ENCODE data around the gene METTL25B. TPM values are rescaled to one million over a fixed set of nuclear protein-coding genes. Genes with fewer than 3 reads are reported as not detected.

Gene METTL25B
- total and polyA plus RNA-seq, 2 of the 13 experiments (the other 11 are each of a cell fraction or from before 2014, with no cell fraction given): 11.9 to 24.0 TPM

- TF ChIP-seq ARID4A (CRISPR knock-in tag; IDR thresholded peaks at IDR 0.05; ENCODE audit: borderline replicate concordance) (peak; percentile 91), ZNF33B (CRISPR knock-in tag; IDR thresholded peaks at IDR 0.05) (no peak), TRIM24 (CRISPR knock-in tag; IDR thresholded peaks at IDR 0.05) (no peak), HOXA7 (CRISPR knock-in tag; IDR thresholded peaks at IDR 0.05) (no peak), SPEN (CRISPR knock-in tag; IDR thresholded peaks at IDR 0.05; ENCODE audit: low read depth) (peak; percentile 77), SOX13 (IDR thresholded peaks at IDR 0.05) (no peak), SOX13 (CRISPR knock-in tag; conservative IDR thresholded peaks at IDR 0.05 in 1 of 2, IDR thresholded peaks at IDR 0.05 in 1 of 2) (0 out of 4 replicates have a peak, but pooled peaks of 1 of the 2 experiments have one; percentile 10), DNMT1 (CRISPR knock-in tag; IDR thresholded peaks at IDR 0.05) (no peak), WIZ (CRISPR knock-in tag; IDR thresholded peaks at IDR 0.05) (no peak), DDIT3 (CRISPR knock-in tag; IDR thresholded peaks at IDR 0.05) (peak; percentile 31; the same call in 1 of the 2 replicates), HDAC6 (IDR thresholded peaks at IDR 0.05; ENCODE audit: low read depth, low read length) (no peak), REXO4 (CRISPR knock-in tag; IDR thresholded peaks at IDR 0.05; ENCODE audit: borderline replicate concordance) (no peak), ZNF430 (CRISPR knock-in tag; IDR thresholded peaks at IDR 0.05) (0 out of 2 replicates have a peak, but pooled peaks have one; percentile 20), KLF15 (CRISPR knock-in tag; IDR thresholded peaks at IDR 0.05; ENCODE audit: borderline replicate concordance) (no peak; the same call in 1 of the 2 replicates), FOXJ3 (CRISPR knock-in tag; IDR thresholded peaks at IDR 0.05; ENCODE audit: borderline replicate concordance) (0 out of 2 replicates have a peak, but pooled peaks have one; percentile 59), ZNF674 (CRISPR knock-in tag; IDR thresholded peaks at IDR 0.05; ENCODE audit: low read depth) (no peak), ZNF343 (CRISPR knock-in tag; IDR thresholded peaks at IDR 0.05) (0 out of 2 replicates have a peak, but pooled peaks have one; percentile 39), ZNF768 (CRISPR knock-in tag; IDR thresholded peaks at IDR 0.05) (peak; percentile 83), ZNF891 (CRISPR knock-in tag; IDR thresholded peaks at IDR 0.05) (peak; percentile 51; the same call in 1 of the 2 replicates), HMGXB4 (CRISPR knock-in tag; IDR thresholded peaks at IDR 0.05; ENCODE audit: borderline replicate concordance in 1 of 2, low read depth in 1 of 2) (peak; percentile 83 to 97), ZNF230 (CRISPR knock-in tag; IDR thresholded peaks at IDR 0.05) (0 out of 2 replicates have a peak, but pooled peaks have one; percentile 11), SP1 (IDR thresholded peaks at IDR 0.05) (no peak), SP1 (CRISPR knock-in tag; IDR thresholded peaks at IDR 0.05) (peak; percentile 41; the same call in 1 of the 2 replicates), SNAPC2 (CRISPR knock-in tag; IDR thresholded peaks at IDR 0.05) (no peak; the same call in 1 of the 2 replicates)
Observed at GRCh38 chr1:156767101-156767878, 39.0 kb downstream of the METTL25B start, which contains the start of gene PRCC (continued).

Data from HepG2 (cell line).